ENCODE data around the gene TOMT. TPM values are rescaled to one million over a fixed set of nuclear protein-coding genes. Genes with fewer than 3 reads are reported as not detected.

TOMT gene
- polyA plus RNA-seq, 1 donor from 2014 or later, result 0.76 TPM

DNA sequence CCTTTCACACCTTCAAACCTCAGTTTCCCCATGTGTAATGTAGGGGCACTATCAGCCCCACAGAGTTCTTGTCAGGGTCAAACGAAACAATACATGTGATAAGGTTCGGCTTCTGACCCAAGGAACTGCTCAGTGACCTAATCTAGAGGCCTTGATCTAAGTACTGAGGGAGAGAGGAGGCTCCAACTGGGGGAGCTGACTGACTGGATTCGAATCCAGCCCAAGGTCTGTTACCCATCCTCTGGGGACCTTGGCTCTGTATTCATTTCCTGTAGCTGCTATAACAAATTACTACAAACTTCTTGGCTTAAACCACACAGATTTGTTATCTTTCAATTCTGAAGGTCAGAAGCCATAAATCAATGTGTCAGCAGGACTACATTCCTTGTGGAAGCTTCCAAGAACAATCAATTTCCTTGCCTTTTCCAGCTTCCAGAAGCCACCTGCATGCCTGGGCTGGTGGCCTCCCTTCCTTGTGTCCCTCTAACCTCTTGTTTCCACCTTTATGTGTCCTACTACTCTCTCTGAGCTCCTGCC lies 17.5 kb downstream of the TOMT start:
- H3K4me2 ChIP-seq (ENCODE audit: low read length), result no peak overlapping the region
- no peak overlapping the region for H3K27ac ChIP-seq (ENCODE audit: low read length)
- no peaks in the 10 kb centered on the region for H4K20me1 ChIP-seq (ENCODE audit: insufficient read depth)
- no peaks in the 10 kb centered on the region for H3K79me2 ChIP-seq (replicated peaks; ENCODE audit: insufficient read depth, low read length)
- H3K36me3 ChIP-seq (ENCODE audit: insufficient read depth, low read length), result no peaks in the 10 kb centered on the region
- no peaks in the 10 kb centered on the region for H3F3A ChIP-seq (ENCODE audit: insufficient read depth, low read length, poor library complexity, severe bottlenecking)
- H2AFZ ChIP-seq (ENCODE audit: low read depth, low read length), result no peak overlapping the region
- no peak overlapping the region for H3K4me3 ChIP-seq (ENCODE audit: low read length)
- no peak overlapping the region for H3K9ac ChIP-seq (ENCODE audit: low read length)
- no peaks in the 10 kb centered on the region for H3K9me2 ChIP-seq (ENCODE audit: insufficient read depth, low read length)
- no peaks in the 10 kb centered on the region for H3K27me3 ChIP-seq (ENCODE audit: insufficient read depth, low read depth, low read length)
- no peak for TF ChIP-seq EP300 (conservative IDR thresholded peaks at IDR 0.05; ENCODE audit: poor library complexity, severe bottlenecking)
- no peak for TF ChIP-seq TAF1 (IDR thresholded peaks at IDR 0.05; ENCODE audit: low read depth)
- no peak for TF ChIP-seq SMC3 (conservative IDR thresholded peaks at IDR 0.05; ENCODE audit: poor library complexity)
- TF ChIP-seq POLR2AphosphoS5 (IDR thresholded peaks at IDR 0.05), result no peak
- no peaks in the 10 kb centered on the region for H3K9me3 ChIP-seq (ENCODE audit: low read length)

DNA sequence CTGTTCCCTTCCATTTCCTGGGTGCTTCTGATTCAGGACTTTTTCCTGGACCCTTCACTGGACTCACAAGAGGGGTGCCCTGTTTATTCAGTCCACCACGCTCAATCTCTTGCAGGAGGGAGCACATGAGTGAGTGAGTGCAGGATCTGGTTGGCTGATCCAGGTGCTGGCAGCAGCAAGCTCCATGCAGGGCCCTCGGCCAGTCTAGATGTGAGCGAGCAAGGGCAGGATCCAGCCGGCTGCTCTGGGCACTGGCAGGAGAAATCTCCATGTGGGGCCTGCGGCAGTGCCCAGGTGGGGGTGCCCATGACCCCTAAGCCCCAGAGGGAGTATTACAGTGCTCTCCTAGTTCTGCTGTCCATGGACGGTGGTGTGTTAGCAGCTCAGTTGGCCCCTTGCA lies 18.3 kb downstream of the TOMT start:
- H3K9me2 ChIP-seq (ENCODE audit: insufficient read depth, low read length), result no peaks in the 10 kb centered on the region
- H4K20me1 ChIP-seq (ENCODE audit: insufficient read depth), result no peaks in the 10 kb centered on the region
- H3K36me3 ChIP-seq (ENCODE audit: insufficient read depth, low read length), result no peaks in the 10 kb centered on the region
- no peaks in the 10 kb centered on the region for H3K27me3 ChIP-seq (ENCODE audit: insufficient read depth, low read depth, low read length)
- no peak for TF ChIP-seq MXI1 (conservative IDR thresholded peaks at IDR 0.05; ENCODE audit: poor library complexity, severe bottlenecking)
- no peak for TF ChIP-seq EZH2 (IDR thresholded peaks at IDR 0.05; ENCODE audit: borderline replicate concordance, insufficient read depth, low read length, poor library complexity, severe bottlenecking)
- no peak for TF ChIP-seq SMC3 (conservative IDR thresholded peaks at IDR 0.05; ENCODE audit: poor library complexity)
- TF ChIP-seq TAF1 (IDR thresholded peaks at IDR 0.05; ENCODE audit: low read depth), result no peak
- no peak for TF ChIP-seq RAD21 (conservative IDR thresholded peaks at IDR 0.05)
- TF ChIP-seq, protein P1, sequence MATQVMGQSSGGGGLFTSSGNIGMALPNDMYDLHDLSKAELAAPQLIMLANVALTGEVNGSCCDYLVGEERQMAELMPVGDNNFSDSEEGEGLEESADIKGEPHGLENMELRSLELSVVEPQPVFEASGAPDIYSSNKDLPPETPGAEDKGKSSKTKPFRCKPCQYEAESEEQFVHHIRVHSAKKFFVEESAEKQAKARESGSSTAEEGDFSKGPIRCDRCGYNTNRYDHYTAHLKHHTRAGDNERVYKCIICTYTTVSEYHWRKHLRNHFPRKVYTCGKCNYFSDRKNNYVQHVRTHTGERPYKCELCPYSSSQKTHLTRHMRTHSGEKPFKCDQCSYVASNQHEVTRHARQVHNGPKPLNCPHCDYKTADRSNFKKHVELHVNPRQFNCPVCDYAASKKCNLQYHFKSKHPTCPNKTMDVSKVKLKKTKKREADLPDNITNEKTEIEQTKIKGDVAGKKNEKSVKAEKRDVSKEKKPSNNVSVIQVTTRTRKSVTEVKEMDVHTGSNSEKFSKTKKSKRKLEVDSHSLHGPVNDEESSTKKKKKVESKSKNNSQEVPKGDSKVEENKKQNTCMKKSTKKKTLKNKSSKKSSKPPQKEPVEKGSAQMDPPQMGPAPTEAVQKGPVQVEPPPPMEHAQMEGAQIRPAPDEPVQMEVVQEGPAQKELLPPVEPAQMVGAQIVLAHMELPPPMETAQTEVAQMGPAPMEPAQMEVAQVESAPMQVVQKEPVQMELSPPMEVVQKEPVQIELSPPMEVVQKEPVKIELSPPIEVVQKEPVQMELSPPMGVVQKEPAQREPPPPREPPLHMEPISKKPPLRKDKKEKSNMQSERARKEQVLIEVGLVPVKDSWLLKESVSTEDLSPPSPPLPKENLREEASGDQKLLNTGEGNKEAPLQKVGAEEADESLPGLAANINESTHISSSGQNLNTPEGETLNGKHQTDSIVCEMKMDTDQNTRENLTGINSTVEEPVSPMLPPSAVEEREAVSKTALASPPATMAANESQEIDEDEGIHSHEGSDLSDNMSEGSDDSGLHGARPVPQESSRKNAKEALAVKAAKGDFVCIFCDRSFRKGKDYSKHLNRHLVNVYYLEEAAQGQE (IDR thresholded peaks at IDR 0.05; ENCODE audit: borderline replicate concordance), result no peak
- TF ChIP-seq, protein P2, sequence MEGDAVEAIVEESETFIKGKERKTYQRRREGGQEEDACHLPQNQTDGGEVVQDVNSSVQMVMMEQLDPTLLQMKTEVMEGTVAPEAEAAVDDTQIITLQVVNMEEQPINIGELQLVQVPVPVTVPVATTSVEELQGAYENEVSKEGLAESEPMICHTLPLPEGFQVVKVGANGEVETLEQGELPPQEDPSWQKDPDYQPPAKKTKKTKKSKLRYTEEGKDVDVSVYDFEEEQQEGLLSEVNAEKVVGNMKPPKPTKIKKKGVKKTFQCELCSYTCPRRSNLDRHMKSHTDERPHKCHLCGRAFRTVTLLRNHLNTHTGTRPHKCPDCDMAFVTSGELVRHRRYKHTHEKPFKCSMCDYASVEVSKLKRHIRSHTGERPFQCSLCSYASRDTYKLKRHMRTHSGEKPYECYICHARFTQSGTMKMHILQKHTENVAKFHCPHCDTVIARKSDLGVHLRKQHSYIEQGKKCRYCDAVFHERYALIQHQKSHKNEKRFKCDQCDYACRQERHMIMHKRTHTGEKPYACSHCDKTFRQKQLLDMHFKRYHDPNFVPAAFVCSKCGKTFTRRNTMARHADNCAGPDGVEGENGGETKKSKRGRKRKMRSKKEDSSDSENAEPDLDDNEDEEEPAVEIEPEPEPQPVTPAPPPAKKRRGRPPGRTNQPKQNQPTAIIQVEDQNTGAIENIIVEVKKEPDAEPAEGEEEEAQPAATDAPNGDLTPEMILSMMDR (IDR thresholded peaks at IDR 0.05; ENCODE audit: poor library complexity, severe bottlenecking), result no peak
- no peak for TF ChIP-seq EP300 (conservative IDR thresholded peaks at IDR 0.05; ENCODE audit: poor library complexity, severe bottlenecking)
- no peak for TF ChIP-seq POLR2AphosphoS5 (IDR thresholded peaks at IDR 0.05)
- H3F3A ChIP-seq (ENCODE audit: insufficient read depth, low read length, poor library complexity, severe bottlenecking), result no peaks in the 10 kb centered on the region
- no peak overlapping the region for H3K27ac ChIP-seq (ENCODE audit: low read length)
- H3K4me3 ChIP-seq (ENCODE audit: low read length), result no peak overlapping the region
- no peak overlapping the region for H3K4me2 ChIP-seq (ENCODE audit: low read length)
- H2AFZ ChIP-seq (ENCODE audit: low read depth, low read length), result no peak overlapping the region
- no peaks in the 10 kb centered on the region for H3K79me2 ChIP-seq (replicated peaks; ENCODE audit: insufficient read depth, low read length)
- H3K9me3 ChIP-seq (ENCODE audit: low read length), result peaks cover 7% of the 10 kb centered on the region
- no peak overlapping the region for H3K9ac ChIP-seq (ENCODE audit: low read length)

Measured in neural cell (in vitro differentiated cells).